OCI-LY1 (cell line): ENCODE results near the gene AGAP1.

Source experiments
- EZH2 ChIP-seq: fragments of 200-600 bp; sonication (generic), shearing (Covaris generic); IDR thresholded peaks from 2 replicates; pipeline ENCODE4 v1.8.0; 2017; ENCODE audit warnings: borderline replicate concordance, mixed run types, mild to moderate bottlenecking, antibody characterized with exemption, low read length, moderate library complexity, mixed read lengths
- TF ChIP-seq, protein P1 (sequence below): fragments of 200-600 bp; sonication (generic), shearing (Covaris generic); IDR thresholded peaks from 2 replicates; pipeline ENCODE4 v1.5.1; 2017; ENCODE audit warnings: mild to moderate bottlenecking, antibody characterized with exemption, low read length, moderate library complexity, mixed read lengths

DNA sequence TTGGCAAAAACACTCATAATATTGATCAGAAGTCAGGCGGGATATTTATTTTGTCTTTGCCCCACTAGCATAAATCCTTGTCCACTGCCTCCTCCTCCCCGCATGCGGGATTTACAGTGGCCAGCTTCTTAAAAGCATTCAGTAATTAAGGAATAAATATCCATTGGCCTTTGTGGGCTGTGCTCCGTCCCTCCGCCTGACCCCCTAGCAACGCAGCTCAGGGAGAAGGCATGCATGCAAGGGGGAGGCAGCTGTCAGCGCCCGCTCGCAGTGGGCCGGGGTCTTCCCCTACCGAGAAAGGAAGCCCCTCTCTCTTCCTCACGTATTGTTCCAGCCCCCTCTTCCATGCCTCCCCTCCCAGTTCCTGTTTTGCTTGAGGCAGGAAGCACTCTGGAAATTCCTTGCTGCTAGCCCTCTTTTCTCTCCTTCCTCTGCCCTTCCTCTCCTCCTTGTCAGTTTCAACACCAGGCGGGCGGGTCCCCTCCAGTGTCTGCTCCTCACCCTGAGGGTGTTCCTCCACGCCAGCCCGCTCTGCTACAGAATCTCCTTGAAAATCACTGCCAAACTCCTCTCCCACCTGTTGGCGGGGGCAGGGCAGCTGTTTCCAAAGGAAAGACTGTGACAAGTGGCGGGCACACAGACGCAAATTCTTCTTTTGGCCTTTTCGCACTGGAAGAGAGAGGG lies 614.2 kb downstream of the AGAP1 start:
- TF ChIP-seq, protein P1, sequence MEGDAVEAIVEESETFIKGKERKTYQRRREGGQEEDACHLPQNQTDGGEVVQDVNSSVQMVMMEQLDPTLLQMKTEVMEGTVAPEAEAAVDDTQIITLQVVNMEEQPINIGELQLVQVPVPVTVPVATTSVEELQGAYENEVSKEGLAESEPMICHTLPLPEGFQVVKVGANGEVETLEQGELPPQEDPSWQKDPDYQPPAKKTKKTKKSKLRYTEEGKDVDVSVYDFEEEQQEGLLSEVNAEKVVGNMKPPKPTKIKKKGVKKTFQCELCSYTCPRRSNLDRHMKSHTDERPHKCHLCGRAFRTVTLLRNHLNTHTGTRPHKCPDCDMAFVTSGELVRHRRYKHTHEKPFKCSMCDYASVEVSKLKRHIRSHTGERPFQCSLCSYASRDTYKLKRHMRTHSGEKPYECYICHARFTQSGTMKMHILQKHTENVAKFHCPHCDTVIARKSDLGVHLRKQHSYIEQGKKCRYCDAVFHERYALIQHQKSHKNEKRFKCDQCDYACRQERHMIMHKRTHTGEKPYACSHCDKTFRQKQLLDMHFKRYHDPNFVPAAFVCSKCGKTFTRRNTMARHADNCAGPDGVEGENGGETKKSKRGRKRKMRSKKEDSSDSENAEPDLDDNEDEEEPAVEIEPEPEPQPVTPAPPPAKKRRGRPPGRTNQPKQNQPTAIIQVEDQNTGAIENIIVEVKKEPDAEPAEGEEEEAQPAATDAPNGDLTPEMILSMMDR = no peak
- TF ChIP-seq EZH2 = no peak
